GM12874 (cell line): ENCODE measurements around the gene IRF9.

ENCODE experiments used
- TF ChIP-seq, protein P1 (sequence below): IDR thresholded peaks from 2 replicates; pipeline ENCODE4 v1.5.1; 2011; ENCODE audit warnings: low read depth, mild to moderate bottlenecking, control low read depth, low read length, moderate library complexity; ENCODE audit not compliant: insufficient read depth

The IRF9 gene

GRCh38 chr14:24126939-24127338 is 34.1 kb upstream of the IRF9 start:
- TF ChIP-seq, protein P1, sequence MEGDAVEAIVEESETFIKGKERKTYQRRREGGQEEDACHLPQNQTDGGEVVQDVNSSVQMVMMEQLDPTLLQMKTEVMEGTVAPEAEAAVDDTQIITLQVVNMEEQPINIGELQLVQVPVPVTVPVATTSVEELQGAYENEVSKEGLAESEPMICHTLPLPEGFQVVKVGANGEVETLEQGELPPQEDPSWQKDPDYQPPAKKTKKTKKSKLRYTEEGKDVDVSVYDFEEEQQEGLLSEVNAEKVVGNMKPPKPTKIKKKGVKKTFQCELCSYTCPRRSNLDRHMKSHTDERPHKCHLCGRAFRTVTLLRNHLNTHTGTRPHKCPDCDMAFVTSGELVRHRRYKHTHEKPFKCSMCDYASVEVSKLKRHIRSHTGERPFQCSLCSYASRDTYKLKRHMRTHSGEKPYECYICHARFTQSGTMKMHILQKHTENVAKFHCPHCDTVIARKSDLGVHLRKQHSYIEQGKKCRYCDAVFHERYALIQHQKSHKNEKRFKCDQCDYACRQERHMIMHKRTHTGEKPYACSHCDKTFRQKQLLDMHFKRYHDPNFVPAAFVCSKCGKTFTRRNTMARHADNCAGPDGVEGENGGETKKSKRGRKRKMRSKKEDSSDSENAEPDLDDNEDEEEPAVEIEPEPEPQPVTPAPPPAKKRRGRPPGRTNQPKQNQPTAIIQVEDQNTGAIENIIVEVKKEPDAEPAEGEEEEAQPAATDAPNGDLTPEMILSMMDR = no peak

DNA sequence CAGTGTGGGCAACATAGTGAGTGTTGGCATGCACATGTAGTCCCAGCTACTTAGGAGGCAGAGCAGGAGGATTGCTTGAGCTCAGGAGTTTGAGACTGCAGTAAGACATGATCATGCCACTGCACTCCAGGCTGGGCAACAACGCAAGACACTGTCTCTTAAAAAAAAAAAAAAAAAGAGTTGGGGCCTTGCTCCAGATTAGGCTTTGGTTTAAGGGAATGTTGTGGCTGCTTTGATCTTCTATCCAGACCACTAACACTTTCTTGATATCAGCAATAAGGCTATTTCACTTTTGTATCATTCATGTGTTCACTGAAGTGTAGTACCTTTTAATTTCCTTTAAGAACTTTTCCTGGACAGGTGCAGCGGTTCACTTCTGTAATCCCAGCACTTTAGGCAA is 33.4 kb upstream of the IRF9 start:
- TF ChIP-seq, protein P1 = no peak

DNA sequence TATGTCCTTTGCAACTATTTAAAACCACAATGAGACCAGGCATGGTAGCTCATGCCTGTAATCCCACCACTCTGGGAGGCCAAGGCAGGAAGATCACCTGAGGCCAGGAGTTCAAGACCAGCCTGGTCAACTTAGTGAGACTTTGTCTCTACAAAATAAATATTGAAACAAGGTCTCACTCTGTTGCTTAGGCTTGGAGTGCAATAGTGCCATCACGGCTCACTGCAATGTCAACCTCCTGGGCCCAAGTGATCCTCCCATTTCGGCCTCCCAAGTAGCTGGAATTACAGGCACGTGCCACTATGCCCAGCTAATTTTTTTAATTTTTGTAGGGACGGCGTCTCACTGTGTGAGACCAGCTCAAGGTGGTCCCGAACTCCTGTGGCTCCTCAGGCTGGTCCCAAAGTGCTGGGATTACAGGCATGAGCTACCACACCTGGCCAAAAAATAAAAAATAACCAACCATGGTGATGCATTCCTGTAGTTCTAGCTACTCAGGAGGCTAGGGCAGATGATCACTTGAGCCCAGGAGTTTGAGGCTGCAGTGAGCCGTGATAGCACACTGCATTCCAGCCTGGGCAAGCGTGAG is 31.6 kb upstream of the IRF9 start:
- TF ChIP-seq, protein P1 = no peak

DNA sequence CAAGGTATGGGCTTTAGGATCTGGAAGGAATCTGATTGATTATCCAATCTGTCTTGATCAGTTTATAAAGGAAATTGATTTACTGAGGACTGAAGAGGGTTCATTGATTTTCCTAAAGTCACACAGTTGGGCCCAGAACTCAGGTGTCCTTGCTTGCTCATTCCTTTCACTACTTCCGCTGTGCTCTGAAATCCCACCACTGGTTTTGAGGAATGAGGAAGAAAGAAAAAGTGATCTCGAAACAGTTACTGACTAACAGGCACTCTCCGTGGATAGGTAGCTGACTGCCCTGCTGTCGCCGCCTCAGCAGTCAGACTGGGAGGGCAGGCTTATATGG is 30.7 kb upstream of the IRF9 start, which contains the start of gene FITM1:
TSS of gene FITM1 (plus strand) at position 280 of the 337 bp plus-strand sequence. CDS start 905 bp downstream, outside the sequence.
- TF ChIP-seq, protein P1 = no peak

GRCh38 chr14:24130717-24131548 is 30.1 kb upstream of the IRF9 start:
- TF ChIP-seq, protein P1 = no peak

DNA sequence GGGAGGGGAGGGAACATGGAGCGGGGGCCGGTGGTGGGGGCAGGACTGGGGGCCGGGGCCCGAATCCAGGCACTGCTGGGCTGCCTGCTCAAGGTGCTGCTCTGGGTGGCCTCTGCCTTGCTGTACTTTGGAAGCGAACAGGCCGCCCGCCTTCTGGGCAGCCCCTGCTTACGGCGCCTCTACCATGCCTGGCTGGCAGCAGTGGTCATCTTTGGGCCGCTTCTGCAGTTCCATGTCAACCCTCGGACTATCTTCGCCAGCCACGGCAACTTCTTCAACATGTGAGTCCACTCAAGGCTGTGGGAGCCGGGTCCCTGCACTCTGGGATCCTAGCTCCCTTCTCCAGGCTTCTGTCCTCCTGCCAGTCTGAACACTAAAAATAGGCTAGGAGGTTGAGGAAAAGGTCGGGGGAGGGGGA is 29.5 kb upstream of the IRF9 start:
- TF ChIP-seq, protein P1 = no peak

DNA sequence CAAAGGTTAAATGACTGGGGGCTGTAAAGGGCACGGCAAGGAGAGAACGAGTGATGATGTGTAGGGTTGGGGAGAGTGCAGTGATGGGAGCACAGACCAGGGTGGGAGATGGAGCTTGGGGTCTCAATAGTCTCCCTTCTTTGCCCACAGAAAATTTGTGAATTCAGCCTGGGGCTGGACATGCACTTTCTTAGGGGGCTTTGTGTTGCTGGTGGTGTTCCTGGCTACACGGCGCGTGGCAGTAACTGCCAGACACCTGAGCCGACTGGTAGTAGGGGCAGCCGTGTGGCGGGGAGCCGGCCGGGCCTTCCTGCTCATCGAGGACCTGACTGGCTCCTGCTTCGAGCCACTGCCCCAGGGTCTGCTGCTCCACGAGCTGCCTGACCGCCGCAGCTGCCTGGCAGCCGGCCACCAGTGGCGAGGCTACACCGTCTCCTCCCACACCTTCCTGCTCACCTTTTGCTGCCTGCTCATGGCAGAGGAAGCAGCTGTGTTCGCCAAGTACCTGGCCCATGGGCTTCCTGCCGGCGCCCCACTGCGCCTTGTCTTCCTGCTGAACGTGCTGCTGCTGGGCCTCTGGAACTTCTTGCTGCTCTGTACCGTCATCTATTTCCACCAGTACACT is 28.9 kb upstream of the IRF9 start:
- TF ChIP-seq, protein P1 = no peak
